Measurements from ENCODE around the gene RTP4. TPM values are rescaled to one million over a fixed set of nuclear protein-coding genes. Genes with fewer than 3 reads are reported as not detected.

The RTP4 gene
- polyA plus RNA-seq, 1 donor, result 15.8 TPM

DNA sequence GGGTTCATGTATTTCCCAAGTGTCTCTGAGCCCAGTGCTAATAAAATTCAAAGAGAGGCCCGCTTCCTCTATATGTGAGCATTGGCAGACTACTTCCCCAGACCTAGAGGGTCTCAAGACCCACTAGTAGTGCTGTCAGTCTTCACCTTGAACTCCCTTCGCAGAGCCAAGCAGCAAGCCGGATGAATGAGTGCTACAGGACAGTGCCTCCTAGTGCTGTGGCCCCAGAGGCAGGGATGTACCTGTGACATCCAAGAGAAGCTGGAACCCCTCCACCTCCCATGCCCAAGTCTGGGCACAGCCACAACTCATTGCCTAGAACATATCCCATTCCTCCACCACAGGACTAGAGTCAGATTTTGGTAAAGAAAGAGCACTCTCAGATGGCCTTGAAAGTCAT is 39.5 kb upstream of the RTP4 start:
- peaks cover 9% of the 10 kb centered on the region for H3K4me1 ChIP-seq (ENCODE audit: control insufficient read depth, insufficient read depth, low read length)

DNA sequence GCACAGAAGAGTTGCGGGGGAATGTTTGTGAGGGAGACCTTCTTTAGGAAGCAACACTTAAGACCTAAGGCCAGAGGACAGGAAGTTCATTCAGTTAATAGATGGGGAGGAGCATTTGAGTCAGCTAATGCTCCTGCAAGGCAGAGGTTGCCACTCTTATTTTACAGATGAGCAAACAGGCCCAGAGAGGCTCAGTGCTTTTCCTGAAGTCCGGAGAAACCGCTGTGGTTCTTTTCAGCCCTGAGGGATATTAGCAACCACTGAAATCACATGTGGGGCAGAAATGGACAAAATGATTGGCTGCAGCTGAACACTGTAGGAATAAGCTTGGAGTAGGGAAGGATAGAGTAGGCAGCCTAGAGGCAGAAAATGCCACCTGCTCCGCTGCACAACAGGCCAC is 33.3 kb upstream of the RTP4 start:
- H3K4me3 ChIP-seq (ENCODE audit: low read length), result no peak overlapping the region

More for the DNA sequence above, 39.5 kb upstream of the RTP4 start:
- Histone ChIP-seq H3K27ac (ENCODE audit: low read length) (no peak overlapping the region), H3K4me3 (ENCODE audit: low read length) (no peak overlapping the region), H3K9me3 (ENCODE audit: control insufficient read depth, low read depth, low read length) (no peaks in the 10 kb centered on the region), H3K27me3 (ENCODE audit: control insufficient read depth, insufficient read depth, low read length) (no peaks in the 10 kb centered on the region), H3K36me3 (ENCODE audit: control insufficient read depth, insufficient read depth, low read length) (no peaks in the 10 kb centered on the region)
- no peak for DNase-seq
- no CpG with 5 or more reads among the region's 3 CpGs for WGBS (ENCODE audit: insufficient coverage, low lambda C conversion rate)

DNA sequence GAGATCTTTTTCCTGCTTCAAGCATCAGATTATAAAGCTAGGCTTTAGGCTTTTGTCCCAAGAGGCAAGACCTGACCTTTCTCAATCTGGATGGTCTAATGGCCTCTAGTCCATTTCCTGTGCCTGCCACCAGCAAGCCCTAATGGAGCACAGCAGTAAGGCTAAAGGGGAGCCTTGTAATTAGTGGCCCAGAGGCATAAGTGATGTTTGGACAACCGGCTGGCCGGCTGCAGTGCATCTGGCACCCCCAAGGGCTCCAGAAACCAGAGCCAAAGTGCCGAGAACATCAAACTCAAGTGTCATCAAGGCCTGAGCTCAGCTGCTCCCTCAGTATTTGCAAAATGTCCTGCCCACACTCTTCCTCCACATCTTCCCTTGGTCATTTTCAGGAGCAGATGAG is 31.9 kb upstream of the RTP4 start:
- H3K4me1 ChIP-seq (ENCODE audit: control insufficient read depth, insufficient read depth, low read length), result no peaks in the 10 kb centered on the region

More for the DNA sequence above, 33.3 kb upstream of the RTP4 start:
- no peaks in the 10 kb centered on the region for H3K27me3 ChIP-seq (ENCODE audit: control insufficient read depth, insufficient read depth, low read length)
- no peak for DNase-seq
- H3K9me3 ChIP-seq (ENCODE audit: control insufficient read depth, low read depth, low read length), result no peaks in the 10 kb centered on the region
- no CpG with 5 or more reads among the region's 4 CpGs for WGBS (ENCODE audit: insufficient coverage, low lambda C conversion rate)
- H3K4me1 ChIP-seq (ENCODE audit: control insufficient read depth, insufficient read depth, low read length), result no peaks in the 10 kb centered on the region
- H3K27ac ChIP-seq (ENCODE audit: low read length), result no peak overlapping the region
- H3K36me3 ChIP-seq (ENCODE audit: control insufficient read depth, insufficient read depth, low read length), result no peaks in the 10 kb centered on the region

DNA sequence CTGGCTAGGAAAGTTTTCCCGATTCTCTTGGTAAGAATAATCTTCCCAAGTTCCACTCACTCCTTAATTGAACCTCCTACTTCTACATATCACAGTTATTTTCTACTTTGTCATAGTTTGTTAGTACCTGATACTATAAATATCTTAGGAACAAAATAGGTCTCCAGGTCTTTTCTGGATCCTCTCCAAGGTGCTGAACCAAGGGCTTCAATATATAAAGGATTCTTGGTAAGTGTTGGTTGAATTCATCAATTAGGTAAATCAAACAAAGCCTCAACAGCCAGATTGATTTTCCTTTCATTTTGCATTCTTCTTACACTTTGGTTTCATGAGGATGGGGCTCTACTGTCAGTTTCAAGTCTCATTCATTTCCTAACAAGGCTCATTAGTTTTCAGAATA is 27.6 kb upstream of the RTP4 start:
- H3K36me3 ChIP-seq (ENCODE audit: control insufficient read depth, insufficient read depth, low read length), result no peaks in the 10 kb centered on the region
- no peaks in the 10 kb centered on the region for H3K4me1 ChIP-seq (ENCODE audit: control insufficient read depth, insufficient read depth, low read length)
- no peak overlapping the region for H3K27ac ChIP-seq (ENCODE audit: low read length)
- no peaks in the 10 kb centered on the region for H3K27me3 ChIP-seq (ENCODE audit: control insufficient read depth, insufficient read depth, low read length)
- no CpG with 5 or more reads among the region's 1 CpG for WGBS (ENCODE audit: insufficient coverage, low lambda C conversion rate)
- no peaks in the 10 kb centered on the region for H3K9me3 ChIP-seq (ENCODE audit: control insufficient read depth, low read depth, low read length)
- no peak overlapping the region for H3K4me3 ChIP-seq (ENCODE audit: low read length)
- DNase-seq, result no peak

More for the DNA sequence above, 31.9 kb upstream of the RTP4 start:
- no peak for DNase-seq
- no peaks in the 10 kb centered on the region for H3K36me3 ChIP-seq (ENCODE audit: control insufficient read depth, insufficient read depth, low read length)
- no peaks in the 10 kb centered on the region for H3K9me3 ChIP-seq (ENCODE audit: control insufficient read depth, low read depth, low read length)
- H3K4me3 ChIP-seq (ENCODE audit: low read length), result no peak overlapping the region
- no peaks in the 10 kb centered on the region for H3K27me3 ChIP-seq (ENCODE audit: control insufficient read depth, insufficient read depth, low read length)
- no peak overlapping the region for H3K27ac ChIP-seq (ENCODE audit: low read length)
- WGBS (ENCODE audit: insufficient coverage, low lambda C conversion rate), result no CpG with 5 or more reads among the region's 3 CpGs

DNA sequence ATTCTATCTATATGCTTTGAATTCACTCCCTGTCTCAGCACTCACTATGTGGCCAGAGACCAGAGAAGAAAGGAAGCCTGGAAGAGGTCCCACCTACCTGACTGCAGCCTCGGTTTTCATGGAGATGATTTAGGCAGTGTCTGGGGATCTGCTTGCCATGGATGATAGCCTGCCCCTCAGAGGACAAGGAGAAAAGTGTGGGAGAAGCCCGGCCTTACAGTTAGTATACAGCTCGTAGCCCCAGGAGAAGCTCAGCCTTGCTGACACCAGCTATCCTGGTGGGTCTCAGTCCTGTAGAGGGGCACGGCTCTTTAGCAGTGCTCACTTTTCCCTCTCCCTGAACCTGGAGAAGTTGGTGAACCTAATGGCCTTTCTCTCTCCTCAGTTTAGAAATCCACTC is 25.9 kb upstream of the RTP4 start:
- Histone ChIP-seq H3K9me3 (ENCODE audit: control insufficient read depth, low read depth, low read length) (no peaks in the 10 kb centered on the region), H3K27ac (ENCODE audit: low read length) (no peak overlapping the region), H3K27me3 (ENCODE audit: control insufficient read depth, insufficient read depth, low read length) (no peaks in the 10 kb centered on the region), H3K4me1 (ENCODE audit: control insufficient read depth, insufficient read depth, low read length) (no peaks in the 10 kb centered on the region), H3K36me3 (ENCODE audit: control insufficient read depth, insufficient read depth, low read length) (no peaks in the 10 kb centered on the region), H3K4me3 (ENCODE audit: low read length) (no peak overlapping the region)
- no peak for DNase-seq
- no CpG with 5 or more reads among the region's 4 CpGs for WGBS (ENCODE audit: insufficient coverage, low lambda C conversion rate)

DNA sequence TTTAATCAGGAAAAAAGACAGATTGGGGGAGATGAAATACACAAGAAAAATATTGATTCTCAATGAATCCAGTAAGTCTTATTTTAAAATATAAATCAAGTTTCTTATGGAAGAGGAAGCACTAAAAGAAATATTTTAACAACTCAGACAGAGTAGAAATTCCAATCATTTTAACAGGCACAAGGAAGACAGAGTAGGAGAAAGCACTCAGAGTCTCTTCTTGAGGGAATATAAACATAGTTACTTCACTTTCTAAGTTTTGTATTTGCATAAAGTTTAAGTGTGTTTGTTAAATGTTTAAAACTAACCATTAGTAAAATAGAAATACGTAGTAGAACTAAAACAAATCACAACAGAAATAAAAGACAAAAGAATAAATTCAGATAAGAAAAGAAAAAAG is 24.5 kb upstream of the RTP4 start:
- 88% methylated on average over 1 of the region's 1 CpG for WGBS (ENCODE audit: insufficient coverage, low lambda C conversion rate)
- no peaks in the 10 kb centered on the region for H3K9me3 ChIP-seq (ENCODE audit: control insufficient read depth, low read depth, low read length)
- H3K27me3 ChIP-seq (ENCODE audit: control insufficient read depth, insufficient read depth, low read length), result no peaks in the 10 kb centered on the region
- H3K36me3 ChIP-seq (ENCODE audit: control insufficient read depth, insufficient read depth, low read length), result no peaks in the 10 kb centered on the region
- no peak overlapping the region for H3K27ac ChIP-seq (ENCODE audit: low read length)
- DNase-seq, result no peak
- no peak overlapping the region for H3K4me3 ChIP-seq (ENCODE audit: low read length)
- no peaks in the 10 kb centered on the region for H3K4me1 ChIP-seq (ENCODE audit: control insufficient read depth, insufficient read depth, low read length)

DNA sequence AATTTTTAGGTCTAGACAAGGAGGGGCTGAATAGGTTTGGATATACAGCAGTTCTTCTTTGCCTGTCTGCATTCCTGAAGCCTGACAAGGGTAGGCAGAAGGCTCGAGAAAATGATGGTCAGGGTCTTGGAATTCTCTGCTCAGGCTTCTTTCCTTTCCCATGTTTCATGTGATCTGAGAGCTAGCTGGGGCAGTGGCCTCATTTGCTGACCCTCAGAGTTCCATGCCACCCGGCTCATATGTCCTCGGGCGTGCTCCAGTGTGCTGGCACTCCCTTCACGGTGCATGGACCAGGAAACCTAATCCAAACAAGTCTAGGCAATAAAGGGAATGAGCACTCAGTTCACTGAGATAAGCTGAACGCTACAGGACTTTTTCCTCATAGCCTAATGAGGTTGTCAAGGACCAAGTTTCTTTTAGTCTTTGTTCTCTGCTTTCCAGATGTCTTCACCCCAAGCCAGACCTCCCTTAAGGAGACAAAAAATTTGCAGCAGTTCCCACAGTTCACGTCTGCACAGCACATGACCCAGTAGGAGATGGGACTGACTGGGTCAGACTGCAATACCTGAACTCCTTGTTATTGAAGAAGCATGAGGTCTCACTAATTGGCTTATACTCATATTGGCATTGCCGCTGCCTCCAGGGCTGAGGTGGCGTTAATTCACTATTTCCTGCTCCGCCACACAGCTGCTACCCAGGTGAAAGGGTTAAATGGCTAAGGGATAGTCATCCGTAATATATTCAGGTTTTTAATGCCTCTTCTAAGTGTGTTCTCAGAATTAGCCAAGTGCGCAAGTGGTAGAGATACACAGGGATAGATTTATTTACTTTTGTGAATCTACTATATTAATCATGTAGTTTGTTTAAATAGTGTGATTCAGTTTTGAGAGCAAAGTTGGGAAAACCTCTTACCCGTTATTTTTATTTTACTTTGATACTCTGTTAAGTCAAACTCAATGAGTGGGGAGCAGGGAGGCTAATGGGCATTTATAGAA is 15.3 kb upstream of the RTP4 start:
- peak overlapping the region; percentile 41 for H3K27ac ChIP-seq (ENCODE audit: low read length)
- WGBS (ENCODE audit: insufficient coverage, low lambda C conversion rate), result 85% methylated on average over 2 of the region's 13 CpGs
- H3K4me1 ChIP-seq (ENCODE audit: control insufficient read depth, insufficient read depth, low read length), result peaks cover 7% of the 10 kb centered on the region
- DNase-seq, result peak; percentile 57 to 77
- H3K9me3 ChIP-seq (ENCODE audit: control insufficient read depth, low read depth, low read length), result no peaks in the 10 kb centered on the region
- no peak overlapping the region for H3K4me3 ChIP-seq (ENCODE audit: low read length)
- H3K27me3 ChIP-seq (ENCODE audit: control insufficient read depth, insufficient read depth, low read length), result no peaks in the 10 kb centered on the region
- H3K36me3 ChIP-seq (ENCODE audit: control insufficient read depth, insufficient read depth, low read length), result no peaks in the 10 kb centered on the region

DNA sequence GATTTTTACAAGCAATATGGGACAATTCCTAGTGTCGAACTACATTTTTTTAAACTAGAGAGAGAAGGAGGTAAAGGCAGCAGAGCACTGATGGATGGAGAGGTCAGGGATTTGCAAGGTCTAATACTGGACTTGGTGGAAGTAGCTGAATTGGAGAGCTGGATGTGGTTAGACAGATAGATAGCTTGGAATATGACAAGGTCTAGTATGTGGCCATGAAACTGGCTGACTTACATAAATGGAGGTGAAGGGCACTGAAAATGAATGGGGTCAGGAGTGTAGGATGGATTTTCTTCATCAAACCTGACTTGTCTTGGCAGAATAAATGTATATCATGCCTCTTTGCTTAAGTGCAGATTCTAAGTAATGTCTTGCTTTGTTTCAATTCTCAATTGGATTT is 10.1 kb upstream of the RTP4 start:
- H3K4me1 ChIP-seq (ENCODE audit: control insufficient read depth, insufficient read depth, low read length), result peaks cover 2% of the 10 kb centered on the region
- WGBS (ENCODE audit: insufficient coverage, low lambda C conversion rate), result 100% methylated on average over 1 of the region's 1 CpG
- DNase-seq, result no peak
- H3K4me3 ChIP-seq (ENCODE audit: low read length), result no peak overlapping the region
- no peaks in the 10 kb centered on the region for H3K36me3 ChIP-seq (ENCODE audit: control insufficient read depth, insufficient read depth, low read length)
- no peak overlapping the region for H3K27ac ChIP-seq (ENCODE audit: low read length)
- H3K9me3 ChIP-seq (ENCODE audit: control insufficient read depth, low read depth, low read length), result no peaks in the 10 kb centered on the region
- H3K27me3 ChIP-seq (ENCODE audit: control insufficient read depth, insufficient read depth, low read length), result no peaks in the 10 kb centered on the region

DNA sequence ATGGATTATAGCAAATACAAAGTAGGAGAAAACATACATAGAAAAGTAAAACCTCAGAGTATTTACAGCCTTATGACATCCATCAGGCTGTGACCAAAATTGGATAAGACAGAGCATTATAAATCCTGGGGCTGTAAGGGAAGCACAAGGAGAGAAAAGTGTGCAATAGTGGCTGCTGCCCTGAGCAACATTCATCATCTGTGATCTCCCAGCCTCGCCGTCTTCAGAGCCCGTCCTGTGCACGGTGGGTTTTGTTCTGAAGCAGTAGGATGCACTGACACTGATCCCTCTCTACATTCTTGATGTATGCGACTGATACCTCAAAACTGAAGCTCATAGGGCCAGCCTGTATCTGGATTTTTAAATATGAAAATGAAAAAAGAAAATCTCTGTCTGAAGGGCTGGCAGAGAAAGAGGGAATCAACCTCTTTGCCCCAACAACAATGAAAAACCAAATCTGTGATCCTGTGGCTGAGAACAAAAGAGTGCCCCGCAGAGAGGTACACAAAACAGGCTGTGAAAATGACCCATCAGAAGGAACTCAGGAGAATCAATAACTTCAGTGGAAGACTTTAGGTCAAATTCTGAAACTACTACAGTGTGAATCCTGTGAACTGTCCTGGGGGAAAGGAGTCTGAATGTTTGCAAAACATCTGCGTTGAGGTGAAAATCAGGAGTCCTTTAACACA is 8.2 kb upstream of the RTP4 start:
- Histone ChIP-seq H3K4me1 (ENCODE audit: control insufficient read depth, insufficient read depth, low read length) (no peaks in the 10 kb centered on the region), H3K36me3 (ENCODE audit: control insufficient read depth, insufficient read depth, low read length) (no peaks in the 10 kb centered on the region), H3K27ac (ENCODE audit: low read length) (no peak overlapping the region), H3K27me3 (ENCODE audit: control insufficient read depth, insufficient read depth, low read length) (no peaks in the 10 kb centered on the region), H3K4me3 (ENCODE audit: low read length) (no peak overlapping the region), H3K9me3 (ENCODE audit: control insufficient read depth, low read depth, low read length) (no peaks in the 10 kb centered on the region)
- no peak for DNase-seq
- WGBS (ENCODE audit: insufficient coverage, low lambda C conversion rate), result no CpG with 5 or more reads among the region's 7 CpGs

DNA sequence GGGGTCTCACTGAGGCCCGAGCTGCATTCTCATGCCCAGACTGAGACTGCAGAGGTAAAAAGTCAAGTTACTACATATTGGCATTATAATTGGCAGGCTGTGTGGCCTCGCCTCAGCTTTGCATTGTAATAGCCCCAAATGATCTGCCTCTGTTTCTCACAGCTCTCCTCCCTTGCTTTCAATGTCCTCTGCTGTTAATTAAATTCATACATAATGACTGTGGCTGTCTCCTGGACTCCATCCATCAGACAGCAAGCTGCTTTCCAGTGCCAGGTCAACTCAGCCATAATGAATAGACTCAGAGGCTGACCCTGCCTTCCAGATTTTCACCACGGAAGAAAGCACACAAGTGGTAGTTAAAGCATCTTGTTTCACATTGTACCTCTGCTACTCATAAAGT is 7.6 kb upstream of the RTP4 start:
- H3K27ac ChIP-seq (ENCODE audit: low read length), result no peak overlapping the region
- H3K4me1 ChIP-seq (ENCODE audit: control insufficient read depth, insufficient read depth, low read length), result no peaks in the 10 kb centered on the region
- no peaks in the 10 kb centered on the region for H3K36me3 ChIP-seq (ENCODE audit: control insufficient read depth, insufficient read depth, low read length)
- H3K4me3 ChIP-seq (ENCODE audit: low read length), result no peak overlapping the region
- WGBS (ENCODE audit: insufficient coverage, low lambda C conversion rate), result no CpG with 5 or more reads among the region's 3 CpGs
- DNase-seq, result no peak
- H3K27me3 ChIP-seq (ENCODE audit: control insufficient read depth, insufficient read depth, low read length), result no peaks in the 10 kb centered on the region
- H3K9me3 ChIP-seq (ENCODE audit: control insufficient read depth, low read depth, low read length), result no peaks in the 10 kb centered on the region

All from large intestine (tissue), 3 donors.